Amniotic epithelial cell (primary cell): ENCODE data around the gene OSBPL2.

Experiments used
- DNase-seq: peaks from one replicate; pipeline ENCODE4 v3.0.0-alpha.2; 2010; ENCODE audit warnings: low read depth

Gene OSBPL2

DNA sequence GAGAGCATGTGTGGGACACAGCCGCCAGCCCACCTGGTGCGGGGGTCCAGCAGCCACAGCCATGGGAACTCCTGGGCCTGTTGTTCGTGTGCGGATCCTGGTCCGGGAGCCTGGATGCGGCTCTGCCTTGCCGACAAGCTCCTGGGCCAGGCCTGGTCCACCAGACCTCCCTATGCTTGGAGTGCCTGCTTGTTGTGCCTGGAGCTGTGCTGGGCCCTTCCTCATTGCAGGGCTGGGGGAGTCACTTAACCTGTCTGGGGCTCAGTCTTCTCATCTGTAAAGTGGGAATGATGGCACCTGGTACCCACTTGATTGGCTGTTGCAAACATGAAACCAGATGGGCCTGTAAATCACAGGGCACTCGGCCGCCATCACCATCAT is 2.6 kb upstream of the OSBPL2 start:
- DNase-seq = no peak

DNA sequence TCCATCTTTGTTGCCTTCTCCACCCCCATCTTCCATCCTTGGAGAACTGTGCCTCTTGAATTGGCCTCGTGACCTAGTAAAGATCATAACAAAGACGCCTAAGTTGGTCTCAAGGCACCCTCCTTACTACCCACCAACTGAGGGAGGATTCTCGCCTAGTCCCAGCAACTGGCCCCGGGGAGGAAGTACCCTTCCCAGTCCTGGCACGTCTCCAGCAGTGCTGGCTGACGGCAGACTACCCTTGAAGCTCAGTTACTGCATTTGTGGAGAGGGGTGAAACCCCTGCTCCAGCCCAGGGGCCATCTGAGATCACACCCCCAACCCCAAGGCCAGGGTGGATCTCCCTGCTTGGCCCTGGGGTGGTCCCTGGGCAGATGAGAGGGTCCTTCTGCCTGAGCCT is 2.1 kb upstream of the OSBPL2 start:
- DNase-seq = no peak

DNA sequence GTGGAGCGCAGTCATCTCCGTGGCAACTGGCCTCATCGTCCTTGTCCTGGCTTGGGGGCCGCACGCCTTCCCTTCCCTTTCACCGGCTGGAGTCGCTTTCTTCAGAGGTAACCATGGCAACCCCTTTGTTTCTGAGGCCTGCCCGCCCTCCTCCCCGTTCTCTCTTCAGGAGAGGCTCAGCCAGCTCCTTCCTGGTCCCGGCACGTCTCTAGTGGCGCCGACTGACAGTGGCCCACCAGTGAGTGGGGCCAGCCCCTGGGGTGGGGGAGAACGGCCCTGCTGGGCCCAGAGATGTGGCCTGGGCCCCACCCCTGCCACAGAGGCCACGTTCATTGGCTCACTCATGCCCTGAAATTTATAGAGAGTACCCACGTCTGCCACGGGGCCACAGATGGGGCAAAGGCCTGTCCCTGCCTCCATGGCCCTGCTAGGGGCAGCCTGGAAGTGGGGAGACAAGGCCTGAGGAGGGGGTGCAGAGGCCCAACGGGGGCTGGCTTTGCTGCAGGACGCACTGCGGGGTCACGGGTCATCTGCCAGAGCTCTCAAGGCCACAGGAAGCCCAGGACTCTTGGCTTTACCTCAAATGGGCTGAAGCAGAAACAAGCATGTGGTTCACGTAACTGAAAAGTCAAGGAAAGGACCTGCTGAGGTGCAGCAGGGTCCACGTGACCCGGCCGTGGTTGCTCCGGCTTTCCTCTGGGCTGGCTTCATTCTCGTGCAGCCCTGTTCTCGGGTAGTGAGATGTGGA is 1.4 kb upstream of the OSBPL2 start:
- no peak for DNase-seq

DNA sequence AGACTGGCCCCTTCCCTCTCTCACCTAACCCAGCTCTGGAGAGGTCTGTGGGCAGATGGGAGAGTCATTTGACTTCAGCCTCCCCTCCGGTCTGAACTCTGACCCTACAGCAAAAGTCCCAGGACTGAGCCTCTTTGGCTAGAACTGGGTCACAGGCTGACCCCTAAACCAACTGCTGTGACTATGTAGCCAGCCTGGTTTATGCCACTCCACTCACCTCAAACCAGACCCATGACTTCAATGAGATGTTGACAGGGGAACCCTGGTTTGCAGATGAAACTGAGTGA is 864 bp upstream of the OSBPL2 start:
- DNase-seq = no peak

DNA sequence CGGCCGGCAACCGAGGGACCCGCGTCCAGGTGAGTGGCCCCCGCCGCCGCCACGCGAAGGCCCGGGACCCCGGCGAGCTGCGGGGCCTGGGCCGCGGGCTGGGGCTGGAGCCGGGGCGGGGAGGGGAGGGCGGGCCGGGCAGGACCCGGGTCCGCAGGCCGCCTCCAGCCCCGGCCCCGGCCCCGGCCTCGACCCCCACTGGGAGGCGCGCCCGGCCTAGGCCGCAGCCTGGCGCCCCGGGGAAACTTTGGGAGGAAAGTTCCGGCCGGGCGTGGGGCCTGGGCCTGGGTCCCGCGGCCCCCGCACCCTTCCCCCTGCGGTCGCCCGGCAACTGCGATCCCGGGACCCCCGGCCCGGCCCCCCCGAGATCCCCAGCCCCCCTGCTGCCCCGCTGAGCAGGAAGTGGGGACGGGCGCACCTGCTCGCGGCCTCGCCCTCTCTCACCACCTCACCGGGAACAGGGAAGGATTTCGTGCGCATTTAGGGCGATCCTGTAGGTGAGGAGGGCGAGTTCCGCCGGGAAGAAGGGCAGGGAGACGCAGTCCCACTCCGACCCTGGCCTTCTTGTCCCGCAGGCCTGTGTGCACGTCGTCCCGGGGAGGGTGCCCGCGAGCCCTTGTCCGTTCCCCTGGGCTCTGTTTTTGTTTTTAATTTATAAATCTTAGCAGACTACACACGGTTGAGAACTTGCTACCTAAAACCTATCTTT is 402 bp downstream of the OSBPL2 start:
- DNase-seq = no peak

DNA sequence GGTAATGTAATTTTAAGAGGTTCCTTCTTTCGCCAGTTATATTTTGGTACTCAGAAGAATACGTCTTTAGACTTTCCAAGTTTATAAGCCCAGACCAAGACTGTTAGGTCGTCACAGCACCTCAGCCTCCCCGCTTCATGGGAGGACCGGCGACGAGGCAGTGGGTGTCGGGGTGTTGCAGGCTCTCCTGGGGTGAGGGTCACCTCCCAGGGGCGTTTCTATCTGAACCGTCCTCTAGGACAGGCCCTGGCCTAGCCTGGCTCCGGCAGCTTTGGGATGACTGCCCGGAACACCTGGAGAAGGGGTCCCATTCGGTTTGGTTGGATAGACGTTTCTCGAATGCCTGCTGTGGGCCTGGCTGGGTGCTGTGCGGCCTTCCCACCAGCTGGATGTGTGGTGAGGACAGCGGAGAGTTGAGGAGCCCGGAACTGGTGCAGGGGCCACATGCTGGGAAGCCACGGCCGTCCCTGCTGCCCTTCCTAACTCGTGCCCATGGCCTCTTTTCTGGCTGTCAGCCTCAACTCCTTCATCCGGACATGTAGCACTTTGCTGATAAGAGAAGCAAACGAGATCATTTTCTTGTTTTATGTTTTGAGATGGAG is 1.1 kb downstream of the OSBPL2 start:
- no peak for DNase-seq

DNA sequence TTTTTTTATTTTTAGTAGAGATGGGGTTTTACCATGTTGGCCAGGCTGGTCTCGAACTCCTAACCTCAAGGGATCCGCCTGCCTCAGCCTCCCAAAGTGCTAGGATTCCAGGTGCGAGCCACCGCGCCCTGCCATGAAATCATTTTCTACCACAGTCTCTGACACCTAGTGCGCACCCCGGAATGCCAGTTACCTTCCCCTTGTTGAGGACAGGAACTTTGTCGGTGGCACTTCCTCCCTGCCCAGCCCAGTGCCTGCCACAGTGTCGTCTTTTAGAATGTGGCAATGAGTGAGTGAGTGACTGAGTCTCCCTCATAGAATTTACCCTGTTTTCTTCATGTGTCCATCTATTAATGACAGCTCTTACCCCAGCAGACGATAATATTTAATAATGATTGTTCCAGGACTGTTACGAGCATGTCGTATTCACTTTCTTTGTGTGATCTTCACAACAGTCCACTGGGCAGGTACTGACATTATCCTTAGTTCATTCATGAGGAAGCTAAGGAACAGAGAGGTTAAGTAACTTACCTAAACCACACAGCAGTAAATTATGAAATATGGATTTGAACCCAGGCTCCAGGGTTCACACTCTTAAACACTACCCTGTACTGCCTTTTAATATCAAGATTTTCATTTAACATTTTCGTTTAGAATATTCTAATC is 1.8 kb downstream of the OSBPL2 start:
- no peak for DNase-seq

DNA sequence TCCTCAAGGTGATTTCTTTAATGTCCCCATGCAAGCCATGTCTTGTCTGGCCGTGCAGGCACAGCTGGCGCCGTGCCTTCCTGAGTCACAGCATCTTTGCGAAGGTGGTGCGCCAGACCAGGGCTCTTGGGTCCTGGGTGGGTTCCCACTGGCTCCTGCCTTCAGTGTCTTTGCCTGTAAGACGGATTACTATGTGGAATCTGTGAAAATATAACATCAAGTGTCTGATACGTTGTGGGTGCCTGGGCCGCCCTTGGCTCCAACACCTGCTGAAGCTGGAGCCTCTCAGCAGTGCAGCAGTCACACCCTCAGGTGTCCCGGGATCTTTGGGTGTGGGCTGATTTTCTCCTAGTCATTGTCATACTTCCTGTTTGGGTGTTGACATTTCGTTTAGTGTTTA is 3.2 kb downstream of the OSBPL2 start:
- no peak for DNase-seq

DNA sequence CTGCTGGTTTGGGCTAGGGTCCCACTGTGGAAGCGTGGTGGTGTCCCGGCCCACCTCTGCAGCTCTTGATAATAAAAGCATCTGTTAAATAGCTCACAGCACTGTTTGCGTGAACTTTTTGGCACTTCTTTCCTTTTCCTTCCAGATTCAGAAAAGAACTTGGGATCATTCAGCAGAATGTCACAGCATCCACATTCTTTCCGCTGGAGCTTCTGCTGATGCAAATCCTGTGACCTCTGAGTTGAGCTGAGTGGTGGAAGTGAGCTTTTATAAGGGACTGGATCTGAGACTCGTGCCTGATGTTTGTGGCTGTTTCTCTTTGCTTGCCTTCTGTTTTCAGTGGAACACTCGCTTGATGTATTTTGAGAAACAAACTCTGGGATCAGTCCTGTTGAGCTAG is 3.9 kb downstream of the OSBPL2 start:
- no peak for DNase-seq

DNA sequence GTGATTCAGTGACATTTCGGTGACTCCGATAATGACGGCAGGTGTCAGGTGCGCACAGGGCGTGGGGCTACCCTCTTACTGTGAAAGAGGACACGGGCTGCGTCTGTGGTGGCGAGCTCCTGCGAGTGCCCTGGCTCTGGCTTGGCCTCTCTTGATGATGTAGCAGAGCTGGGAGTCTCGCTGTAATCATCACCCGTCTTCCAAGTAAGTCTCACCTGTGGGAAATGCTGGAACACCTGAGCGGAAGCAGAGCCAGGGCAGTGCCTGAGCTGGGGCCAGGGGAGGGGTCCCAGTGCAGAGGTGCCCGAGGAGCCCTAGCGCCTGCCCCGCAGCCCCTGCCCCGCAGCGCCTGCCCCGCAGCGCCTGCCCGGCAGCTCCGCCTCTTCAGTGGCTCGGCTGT is 4.8 kb downstream of the OSBPL2 start:
- no peak for DNase-seq

DNA sequence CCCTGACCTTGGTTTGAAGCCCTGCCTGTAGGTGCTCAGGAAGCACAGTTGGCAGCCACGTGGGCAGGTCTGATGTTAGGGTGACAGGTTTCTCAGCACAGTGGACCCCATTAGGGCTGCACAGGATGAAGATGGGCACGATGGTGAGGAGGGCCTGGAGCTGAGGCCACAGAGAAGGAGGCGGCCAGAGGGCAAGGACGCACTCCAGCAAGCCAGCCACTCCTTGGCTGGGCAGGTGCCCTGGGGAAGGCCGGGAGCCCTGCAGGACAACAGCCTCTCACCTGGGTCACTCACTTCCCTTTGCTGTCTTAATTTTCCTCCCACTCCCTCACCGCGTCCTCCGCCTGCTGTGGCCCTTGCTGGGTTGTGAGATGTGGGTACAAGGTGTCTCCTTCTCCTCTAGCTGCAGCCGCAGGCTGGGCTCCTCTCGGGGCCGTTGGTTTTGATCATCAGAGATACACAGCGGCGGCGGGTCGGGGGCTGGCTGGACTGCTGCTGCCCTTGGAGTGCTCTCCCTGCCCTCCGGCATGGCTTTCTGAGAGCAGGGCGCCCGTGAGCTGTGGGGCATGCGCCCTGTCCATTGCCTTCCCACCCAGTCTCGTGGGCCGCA is 5.7 kb downstream of the OSBPL2 start:
- DNase-seq = no peak

DNA sequence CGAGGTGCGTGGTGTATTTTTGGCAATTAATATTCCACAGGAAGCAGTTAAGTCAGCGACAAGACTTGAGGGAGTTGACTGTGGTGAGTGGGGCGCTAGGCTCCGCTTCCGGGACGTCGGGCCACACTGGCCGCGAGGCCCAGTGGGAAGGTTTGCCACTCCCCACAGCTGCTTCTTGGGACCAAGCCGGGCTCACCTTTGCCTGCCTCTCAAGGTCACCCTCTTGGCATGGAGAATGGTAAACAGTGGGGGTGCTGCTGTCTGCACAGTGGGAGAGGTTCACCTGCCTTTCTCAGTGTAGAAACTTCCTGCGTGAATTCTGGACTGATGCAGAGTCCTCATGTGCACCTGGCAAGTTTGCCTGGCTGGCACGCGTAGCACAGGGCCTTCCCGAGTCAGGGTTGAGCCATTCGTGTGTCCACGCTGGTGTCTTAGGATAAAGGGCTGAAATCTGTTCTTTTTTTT is 6.4 kb downstream of the OSBPL2 start:
- no peak for DNase-seq

DNA sequence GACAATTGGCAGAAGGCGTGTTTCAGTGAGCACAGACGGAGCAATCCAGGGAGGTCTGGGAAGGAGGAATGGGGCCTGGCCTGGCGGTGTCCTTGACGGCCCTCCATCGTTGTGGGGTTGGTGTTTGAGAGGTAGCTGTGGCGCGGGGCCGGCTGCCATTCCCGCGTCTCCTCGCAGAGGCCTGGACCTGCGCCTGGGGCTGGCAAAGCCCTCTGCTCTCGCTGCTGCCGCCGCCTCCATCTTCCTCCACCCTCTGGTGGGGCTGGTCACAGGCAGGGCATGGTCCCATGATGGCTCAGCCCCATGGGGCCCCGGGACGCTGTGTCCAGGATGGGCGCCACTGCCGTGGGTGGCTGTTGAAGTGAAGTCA is 7.6 kb downstream of the OSBPL2 start:
- no peak for DNase-seq

DNA sequence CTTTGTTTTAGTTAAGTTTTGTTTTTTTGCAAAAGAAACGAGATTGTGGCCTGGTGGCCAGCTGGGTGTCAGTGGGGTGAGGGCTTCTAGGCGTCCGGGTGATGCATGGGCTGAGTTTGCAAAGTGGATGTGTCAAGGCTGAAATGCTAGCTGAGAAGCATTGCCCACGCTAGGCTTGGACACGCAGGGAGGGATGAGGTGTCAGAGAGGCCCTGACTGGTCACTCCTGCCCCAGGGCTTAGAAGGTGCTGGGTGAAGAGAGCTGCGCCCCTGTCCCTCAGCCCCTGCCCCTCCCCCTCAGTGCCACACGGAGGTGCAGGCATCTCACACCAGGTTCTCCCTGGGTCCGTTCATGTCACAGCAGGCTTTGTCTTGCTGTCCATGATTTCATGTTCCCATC is 8.1 kb downstream of the OSBPL2 start:
- no peak for DNase-seq

DNA sequence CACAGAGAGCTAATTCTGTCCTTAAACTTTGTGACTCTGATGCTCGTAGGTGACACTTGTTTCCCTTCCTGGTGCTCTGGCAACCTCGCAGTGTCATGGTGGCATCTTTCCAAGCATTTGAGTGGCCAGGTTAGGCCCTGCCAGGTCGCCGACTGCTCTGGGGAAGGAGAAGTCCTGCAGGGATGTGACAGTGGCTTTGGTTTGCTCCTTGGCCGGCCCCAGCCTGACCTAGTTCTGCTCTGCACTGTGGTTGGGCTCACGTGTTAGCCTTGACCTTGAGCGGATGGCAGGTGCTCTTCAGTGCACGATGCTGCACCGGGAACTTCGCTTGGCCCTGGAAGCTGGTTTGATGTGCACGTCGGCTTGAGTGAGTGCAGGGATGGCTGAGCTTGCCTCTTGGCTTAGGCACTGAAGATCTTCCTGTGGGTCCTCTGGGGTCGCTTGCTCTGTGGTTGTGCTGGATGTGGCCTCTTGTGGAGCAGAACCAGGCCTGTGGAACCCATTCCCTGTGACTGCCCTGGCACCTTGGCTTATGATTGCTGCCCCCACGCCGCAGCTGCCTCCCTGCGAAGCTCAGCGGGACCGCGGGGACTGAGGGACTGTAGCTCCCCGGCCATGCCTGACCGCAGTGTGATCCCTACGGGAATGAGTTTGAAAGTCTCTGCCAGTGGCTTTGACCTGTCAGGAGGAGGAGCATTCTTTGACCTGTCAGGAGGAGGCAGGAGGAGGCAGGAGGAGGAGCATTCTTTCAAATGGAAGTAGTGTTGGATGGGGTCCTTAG is 8.7 kb downstream of the OSBPL2 start:
- DNase-seq = no peak

DNA sequence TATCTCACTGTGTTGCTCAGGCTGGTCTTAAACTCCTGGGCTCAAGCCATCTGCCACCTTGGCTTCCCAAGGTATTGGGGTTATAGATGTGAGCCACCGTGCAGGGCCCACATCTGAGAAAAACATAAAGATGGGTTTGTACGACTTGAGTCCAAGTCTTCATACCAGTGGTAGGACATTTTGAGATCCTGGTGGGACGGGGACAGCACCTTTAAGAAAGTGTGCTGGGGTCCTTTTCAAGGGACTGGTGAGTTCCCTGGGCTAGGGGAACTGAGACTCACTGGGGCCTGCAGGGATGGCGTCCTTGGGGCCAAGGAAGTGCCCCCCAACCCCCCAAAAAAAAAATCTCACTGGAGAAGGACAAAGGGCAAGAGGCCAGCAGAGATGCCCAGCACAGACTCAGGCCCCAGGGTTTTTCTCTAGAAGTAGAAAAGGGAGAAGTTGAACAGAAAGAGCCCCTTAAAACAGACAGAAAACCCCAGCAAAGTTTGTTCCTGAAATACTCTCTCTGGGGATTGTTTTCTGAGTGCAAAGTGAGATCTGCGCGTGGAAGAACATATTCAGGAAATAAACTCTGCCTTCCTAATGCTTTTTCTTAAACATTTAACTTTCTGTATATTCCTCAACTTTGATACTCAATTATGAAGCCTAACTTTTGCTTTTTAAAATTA is 10.7 kb downstream of the OSBPL2 start:
- DNase-seq = no peak

DNA sequence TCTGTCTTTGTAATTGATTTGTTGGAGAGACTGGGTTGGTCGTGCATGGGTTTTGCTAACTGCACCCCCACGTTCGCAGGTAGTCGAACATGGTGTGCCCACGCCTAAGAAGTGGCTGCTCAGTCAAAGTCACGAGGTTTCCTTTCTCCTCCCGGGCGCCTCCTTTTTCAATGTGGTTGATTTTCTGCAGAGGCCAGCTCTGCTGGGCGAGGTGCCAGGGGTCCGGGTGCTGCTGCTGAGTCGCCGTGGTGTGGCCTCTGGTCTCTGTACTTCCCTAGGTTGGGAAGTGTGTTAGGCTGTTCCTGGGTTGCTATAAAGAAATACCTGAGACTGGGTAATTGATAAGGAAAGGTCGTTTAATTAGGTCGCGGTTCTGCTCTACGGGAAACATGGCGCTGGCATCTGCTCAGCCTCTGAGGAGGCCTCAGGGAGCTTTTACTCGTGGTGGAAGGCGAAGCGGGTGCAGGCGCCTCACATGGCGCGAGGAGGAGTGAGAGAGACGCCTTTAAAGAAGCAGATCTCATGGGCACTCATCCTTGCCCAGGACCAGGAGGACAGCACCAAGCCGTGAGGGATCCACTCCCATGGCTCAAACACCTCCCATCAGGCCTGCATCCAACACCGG is 14.1 kb downstream of the OSBPL2 start:
- peak; percentile 19 for DNase-seq

DNA sequence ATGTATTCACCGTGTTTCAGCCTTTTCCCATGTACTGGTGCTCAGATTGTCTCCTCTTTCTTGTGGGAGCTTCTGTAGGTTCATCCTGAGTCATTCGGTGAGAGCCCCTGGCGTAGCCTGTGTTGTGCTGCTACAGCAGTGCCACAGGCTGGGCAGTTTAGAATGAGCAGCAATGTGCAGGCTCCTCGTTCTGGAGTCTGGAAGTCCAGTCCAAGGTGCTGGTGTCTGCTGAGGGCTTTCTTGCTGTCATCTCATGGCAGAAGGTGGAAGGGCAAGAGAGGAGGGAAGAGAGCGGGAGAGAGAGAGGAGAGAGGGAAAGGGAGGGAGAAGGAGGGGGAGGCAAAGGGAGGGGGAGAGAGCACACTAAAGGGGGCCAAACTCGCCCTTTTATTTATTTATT is 15.1 kb downstream of the OSBPL2 start:
- no peak for DNase-seq

DNA sequence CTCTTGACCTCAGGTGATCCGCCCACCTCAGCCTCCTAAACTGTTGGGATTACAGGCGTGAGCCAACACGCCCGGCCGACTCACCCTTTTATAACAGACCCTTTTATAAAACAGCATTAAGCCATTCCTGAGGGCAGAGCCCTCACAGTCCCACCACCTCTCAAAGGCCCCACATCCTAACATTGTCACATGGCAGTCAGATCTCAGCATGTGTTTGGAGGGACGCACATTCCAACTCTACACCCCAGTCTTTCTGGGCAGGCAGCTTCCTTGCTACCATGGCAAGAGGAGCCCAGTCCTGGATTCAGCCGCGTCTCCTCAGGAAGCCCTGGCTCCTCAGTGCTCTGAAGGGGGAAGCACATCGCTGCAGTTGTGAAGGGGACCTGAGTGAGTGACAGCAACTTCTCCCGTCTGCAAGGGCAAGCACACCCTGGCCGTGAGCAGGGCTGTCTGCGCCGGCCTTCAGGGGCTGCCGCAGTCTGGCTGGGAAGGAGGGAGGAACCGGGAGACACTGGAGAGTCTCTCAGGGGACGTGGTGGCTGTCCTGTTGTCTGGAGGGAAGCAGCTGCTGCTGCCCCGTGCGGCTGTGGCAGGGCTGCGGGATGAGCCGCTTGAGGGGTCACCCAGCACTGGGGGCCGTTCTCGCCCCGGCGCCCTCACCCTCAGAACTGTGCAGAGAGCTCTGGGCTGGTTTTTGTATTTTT is 15.9 kb downstream of the OSBPL2 start:
- DNase-seq = no peak

DNA sequence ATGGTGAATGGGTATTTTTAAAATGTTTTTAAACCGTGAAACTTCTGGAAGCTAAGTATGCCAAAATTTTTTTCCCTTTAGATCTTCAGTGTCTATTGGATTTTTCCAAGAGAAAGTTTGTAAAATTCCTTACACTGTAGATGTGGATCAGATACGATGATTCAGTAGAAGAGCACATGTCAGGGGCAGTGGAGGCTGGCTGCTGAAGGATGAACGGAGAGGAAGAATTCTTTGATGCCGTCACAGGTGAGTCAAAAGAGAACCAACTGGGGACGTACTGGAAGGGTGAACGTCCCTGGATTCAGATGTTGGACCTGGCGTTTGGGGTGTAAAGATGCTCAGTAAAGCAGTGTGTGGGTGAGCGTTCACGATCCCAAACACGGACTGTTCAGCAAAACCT is 17.7 kb downstream of the OSBPL2 start:
- DNase-seq = no peak
